Measurements from ENCODE around the gene TESMIN.

Gene TESMIN

DNA sequence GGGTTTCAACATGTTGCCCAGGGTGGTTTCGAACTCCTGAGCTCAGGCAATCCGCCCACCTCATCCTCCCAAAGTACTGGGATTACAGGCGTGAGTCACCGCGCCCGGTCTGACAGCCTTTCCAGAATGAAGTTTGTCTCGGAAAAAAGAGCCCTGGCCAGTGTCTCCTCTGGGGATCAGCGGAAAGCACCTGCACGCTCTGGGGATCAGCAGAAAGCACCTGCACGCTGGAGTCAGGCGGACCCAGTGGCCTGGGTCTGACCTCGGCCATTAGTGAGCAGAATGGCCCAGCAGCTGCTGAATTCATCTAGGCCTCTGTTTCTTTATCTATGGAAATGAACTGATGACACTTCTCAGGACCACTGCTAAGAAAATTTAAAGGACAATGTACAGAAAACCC, 10.5 kb upstream of the TESMIN start:
- no peak for DNase-seq

DNA sequence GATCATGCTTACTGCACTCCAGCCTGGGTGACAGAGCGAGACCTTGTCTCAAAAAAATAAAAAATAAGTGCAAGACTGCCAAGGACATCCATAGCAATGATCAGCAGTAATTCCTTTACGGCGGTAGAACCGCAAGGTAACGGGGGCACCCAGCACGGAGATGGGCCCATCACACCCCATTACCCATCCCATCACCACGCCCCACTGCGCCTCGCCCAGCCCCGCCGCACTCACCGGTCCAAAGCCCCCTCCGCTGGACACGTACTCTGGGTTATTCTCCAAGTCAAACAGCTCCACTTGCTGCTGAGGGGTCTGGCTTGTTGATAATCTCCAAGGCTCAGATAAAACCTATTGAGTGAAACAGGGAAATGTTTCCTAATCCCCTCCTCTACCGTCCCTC, 8.7 kb upstream of the TESMIN start:
- no peak for DNase-seq

DNA sequence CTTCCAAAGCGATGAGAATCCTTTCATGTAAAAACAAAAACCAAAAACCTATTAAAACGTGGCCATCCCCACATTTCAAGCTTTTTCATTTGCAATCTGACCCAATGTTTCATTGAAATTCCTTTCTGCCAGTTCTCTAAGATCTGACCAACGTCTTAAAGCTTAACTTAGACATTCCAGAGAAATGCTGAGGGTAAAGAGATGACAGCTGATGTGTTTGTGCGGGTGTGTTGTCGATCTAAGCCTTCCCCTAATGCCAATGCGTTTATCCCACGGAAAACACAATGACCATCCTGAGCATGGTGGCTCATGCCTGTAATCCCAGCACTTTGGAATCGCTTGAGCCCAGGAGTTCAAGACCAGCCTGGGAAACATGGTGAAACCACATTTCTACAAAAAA, 6.4 kb upstream of the TESMIN start:
- no peak for DNase-seq

DNA sequence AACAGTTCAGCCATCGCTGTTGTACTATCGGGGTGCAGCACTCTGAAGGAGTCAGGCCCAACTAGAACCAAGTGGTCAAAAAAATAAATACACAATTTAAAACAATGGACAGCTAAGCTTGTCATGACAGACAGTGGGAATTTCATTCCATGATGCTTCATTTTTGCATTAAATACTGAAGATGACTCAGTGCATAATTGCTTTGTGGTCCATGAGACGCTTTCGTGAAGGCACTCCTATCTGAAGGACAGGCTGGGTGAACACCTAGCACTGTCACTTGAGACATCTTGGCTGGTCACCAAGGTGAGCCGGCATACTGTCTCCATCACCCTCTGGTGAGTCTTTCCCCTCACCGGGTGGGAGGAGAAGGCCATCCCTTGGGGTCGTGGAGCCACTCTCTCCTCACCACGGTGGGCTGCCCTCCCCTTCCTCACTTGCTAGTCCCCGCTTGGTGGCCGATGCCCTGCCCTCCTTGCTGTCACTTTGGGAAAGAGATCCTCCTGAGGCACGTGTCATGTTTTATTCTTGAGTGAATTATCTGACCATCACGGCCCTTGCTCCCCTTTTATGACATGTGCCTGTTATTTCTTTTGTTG, 4.9 kb upstream of the TESMIN start:
- no peak for DNase-seq

DNA sequence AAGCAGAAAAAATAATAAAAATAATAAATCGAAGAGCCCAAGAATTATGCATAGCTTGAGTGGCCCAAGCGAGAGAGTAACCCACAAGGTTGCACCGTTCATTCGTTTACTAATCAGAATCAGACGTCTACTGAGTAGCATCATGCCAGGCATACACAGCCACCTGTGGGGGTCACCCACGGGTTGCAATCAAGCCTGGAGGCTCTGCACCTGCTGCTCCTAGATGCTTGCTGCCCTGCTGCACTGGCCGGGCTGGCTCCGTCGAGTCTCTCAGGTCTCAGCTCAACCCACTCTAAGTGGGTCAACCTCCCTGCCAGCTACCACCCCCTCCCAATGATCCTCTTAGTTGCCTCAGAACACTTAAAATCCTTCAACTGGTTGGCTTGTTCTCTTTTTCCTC, 2.0 kb upstream of the TESMIN start:
- DNase-seq: no peak

DNA sequence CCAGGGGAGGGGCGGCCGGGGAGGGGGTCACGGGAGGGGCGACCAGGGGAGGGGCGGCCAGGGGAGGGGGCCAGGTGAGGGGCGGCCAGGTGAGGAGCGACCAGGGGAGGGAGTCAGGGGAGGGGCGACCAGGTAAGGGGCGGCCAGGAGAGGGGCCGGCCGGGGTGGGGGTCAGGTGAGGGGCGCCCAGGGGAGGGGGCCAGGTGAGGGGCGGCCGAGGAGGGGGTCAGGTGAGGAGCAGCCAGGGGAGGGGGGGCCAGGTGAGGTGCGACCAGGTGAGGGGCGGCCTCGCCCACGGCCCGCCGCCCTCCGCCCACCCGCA, 355 bp downstream of the TESMIN start:
- DNase-seq: no peak

DNA sequence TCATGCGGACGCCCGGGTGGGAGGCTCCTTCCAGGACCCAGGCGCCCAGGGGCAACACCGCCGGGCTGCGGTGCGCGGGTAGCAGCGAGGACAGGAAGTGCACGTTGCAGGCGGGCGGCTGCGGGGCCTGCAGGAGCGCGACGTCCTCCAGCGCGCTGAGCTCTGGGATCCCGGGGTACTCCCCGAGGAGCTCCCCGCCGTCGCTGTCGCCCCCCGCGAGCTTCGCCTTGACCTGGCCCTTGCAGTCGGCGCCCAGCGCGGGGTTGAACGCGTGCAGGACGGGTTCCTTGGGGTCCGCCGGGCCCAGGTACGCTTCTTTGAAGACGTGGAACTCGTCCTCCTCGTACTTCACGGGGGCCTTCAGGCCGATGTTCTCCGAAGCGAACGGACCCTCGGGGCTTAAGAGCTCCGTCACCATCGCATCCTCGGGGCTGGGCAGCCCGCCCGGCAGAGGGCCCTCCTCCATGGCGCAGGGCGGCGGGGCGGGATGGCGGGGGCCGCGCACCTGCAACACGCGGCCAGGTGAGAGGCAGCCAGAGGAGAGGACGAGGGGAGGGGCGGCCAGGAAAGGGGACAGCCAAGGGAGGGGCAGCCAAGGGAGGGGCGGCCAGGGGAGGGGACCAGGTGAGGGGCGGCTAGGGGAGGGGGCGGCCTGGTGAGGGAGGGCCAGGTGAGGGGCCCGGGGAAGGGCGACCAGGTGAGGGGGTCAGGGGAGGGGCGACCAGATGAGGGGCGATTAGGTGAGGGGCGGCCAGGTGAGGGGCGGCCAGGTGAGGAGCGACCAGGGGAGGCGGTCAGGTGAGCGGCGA, 921 bp downstream of the TESMIN start:
- no peak for DNase-seq

DNA sequence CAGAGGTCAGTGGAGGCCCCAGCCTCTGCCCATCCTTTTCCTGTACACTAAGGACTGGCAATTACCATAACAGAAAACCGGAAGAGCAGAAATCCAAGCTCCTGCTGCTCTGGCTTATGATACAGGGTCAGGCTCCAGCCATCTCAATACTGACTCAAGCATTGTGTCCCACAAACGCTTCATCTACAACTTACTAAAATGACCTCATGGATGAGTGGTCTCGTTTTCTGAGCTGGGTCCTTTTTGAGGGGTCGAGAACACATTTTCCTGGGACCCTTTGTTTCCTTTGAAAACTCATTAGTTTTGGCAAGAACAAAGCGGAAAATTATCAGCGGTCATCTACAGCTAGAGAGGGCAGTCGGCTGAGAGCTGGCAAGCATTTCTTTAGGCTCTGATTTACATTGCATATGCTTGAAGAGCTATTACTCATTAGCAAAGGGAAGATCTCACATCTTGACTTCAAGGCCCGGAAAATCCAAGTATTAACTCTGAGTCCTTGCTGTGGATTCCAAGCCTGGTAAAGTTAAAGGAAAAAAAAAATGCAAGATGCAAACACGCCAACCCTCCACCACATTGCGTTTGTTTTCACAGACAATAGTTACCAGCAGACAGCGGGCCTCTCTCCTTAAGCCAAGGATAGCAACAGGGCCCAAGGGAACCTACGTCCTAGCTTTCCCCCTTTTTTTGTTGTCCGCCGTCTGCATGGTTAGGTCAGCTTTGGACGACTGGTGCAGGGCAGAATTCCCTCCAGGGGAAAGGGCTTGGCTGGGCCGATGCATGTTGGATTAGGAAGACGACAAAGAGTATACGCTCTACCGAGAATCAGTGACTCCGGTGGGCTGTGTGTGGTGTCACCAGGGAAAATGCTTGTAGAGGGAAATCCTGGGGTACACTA, 1.8 kb downstream of the TESMIN start:
- DNase-seq: no peak

DNA sequence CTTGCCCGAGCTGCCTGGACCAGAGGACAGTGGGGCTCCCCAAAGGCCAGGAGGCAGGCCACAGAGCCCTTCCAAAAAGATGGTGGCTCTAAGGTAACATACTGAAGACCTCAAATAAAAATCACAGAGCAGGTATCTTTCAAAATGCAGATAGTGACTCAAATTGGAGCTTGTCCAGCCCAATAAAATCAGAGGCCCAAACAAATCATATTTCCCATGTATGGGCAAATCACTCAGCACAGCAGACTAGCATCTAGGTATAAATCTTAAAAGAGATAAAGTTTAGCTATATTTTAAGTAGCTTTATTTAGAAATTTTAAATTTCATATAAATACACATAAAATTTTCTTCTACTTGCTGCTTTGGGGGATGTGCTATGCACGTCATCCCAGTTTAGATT, 3.3 kb downstream of the TESMIN start:
- DNase-seq: no peak

DNA sequence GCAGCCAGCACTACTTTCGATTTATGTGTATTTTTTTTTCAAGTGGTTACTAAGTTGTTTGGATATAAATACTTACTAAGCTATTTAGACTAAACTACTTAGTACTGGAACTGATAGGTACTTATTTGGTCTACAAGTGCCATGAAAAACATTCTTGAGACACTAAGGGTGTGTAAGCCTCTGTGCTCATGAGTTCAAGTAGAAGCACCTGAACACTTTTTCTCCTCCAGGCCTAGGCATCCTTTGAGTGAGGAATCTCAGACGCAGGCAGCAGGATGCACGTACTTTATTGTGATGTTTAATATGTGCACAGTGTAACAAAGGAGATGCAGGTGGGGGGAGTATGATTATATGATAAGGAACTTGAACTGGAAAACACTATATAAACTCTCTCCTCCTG, 7.8 kb downstream of the TESMIN start:
- DNase-seq: no peak

DNA sequence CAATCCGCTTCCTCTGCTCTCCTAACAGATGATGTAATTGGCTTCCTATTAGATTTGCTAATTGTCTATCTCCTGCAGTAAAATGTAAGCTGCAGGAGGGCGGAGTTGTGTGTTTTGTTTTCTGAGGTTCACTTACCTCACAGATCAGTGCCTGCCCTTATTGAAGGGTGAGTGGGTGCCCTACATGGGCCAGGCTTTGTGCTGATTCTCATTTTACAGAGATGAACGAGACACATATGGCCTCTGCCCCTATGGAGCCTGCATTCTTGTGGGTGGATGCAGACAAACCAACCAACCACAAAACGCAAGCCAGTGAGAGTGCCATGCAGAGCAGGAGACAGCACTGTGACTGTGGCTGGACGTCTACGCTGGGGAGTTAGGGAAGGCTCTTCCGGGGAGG, 9.9 kb downstream of the TESMIN start:
- no peak for DNase-seq

DNA sequence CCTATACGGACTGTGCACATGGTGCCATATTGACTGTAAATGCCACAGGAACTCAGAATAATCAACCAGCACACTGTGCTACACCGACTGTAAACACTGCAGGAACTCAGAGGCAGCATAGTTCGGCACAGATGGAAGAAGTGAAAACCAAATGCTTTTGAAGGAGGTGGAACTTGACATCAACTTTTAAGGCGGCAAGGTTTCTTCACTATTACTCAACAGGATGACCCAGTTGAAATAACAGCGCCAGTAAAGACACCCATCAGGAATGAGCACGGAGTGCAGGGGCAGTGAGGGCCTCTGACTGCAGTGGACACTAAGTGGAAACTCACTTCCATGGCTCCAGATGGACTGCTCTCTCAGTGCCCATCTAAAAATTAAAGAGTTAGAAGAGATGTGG, 15.7 kb downstream of the TESMIN start:
- DNase-seq: no peak

DNA sequence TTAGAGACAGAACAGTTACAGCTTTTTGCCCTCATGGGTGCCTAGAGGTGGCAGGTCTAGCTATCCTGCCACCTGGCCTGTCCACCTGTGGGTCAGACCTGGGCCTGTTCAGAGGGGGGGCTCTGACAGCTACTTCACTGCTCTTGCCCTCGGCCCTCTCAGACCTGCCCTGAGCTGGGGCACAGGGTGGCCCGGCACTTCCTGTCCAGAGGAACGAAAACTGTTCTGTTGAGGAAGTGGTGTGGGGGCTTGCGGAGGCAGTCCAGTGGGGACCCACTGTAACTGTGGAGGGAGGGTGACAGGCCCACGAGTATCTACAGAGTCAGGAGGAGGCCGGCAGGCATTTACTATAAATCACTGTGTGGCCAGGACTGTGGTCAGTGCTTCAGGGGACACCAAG, 16.2 kb downstream of the TESMIN start:
- DNase-seq: no peak

DNA sequence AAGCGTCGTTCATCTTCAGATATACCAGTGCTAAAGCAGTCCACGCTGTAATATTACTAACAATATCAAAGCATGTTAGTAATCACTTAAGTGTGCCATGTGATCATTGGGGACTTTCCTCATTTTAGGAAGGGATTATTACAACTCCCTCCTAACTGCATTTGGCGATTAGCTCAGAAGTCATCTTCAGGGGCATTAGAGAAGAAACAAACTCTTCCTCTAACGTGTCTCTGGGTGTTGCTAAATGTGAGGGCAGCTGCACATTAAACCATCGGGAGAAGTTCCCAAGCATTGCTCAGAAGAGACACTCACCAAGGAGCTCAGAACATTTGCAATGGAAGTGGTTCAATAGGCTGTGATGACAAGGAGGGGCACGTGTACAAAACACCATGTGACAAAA, 17.2 kb downstream of the TESMIN start:
- DNase-seq: no peak

DNA sequence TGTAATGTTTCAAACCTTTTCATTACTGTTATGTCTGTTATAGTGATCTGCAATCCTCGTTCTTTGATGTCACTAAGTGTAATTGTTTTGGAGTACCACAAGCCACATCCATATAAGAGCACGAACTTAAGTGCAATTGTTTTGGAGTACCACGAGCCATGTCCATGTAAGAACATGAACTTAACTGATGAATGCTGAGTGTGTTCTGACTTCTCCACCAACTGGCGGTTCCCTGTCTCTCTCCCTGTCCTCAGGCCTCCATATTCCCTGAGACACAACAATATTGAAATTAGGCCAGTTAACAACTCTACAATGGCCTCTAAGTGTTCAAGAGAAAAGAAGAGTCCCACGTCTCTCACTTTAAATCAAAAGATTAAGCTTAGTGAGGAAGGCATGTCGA, 23.5 kb downstream of the TESMIN start:
- DNase-seq: no peak

DNA sequence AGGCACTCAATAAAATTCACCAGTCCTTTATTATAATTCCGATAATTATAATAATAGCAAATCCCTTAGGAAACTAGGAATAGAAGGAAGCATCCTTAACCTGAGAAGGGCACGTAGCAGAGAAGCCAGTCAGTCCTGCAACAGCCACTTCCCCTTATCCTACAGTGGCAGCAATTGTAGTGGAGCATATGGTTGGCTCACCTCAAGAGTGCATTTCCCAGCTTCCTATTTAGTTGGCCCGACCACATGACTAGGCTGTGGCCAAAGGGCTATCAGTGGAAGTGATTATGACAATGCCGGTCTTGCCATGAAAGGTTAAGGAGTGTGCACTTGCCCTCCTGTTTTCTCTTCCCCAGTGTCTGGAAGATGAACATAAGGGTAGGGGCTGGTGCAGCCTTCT, 27.0 kb downstream of the TESMIN start:
- no peak for DNase-seq

DNA sequence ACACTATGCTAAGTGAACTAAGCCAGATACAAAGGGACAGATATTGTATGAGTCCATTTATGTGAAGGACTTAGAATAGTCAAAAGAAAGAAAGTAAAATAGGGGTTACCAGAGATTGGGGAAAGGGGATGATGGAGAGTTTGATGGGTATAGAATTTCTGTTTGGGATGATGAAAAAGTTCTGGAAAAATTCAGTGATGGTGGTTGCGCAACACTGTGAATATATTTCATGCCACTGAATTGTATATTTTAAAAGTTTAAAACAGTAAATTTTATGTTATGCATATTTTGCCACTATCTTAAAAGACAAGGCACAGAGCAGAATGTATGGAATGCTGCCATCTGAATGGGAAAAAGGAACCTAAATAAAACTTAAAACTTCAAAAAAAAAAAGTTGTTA, 29.2 kb downstream of the TESMIN start:
- DNase-seq: no peak

DNA sequence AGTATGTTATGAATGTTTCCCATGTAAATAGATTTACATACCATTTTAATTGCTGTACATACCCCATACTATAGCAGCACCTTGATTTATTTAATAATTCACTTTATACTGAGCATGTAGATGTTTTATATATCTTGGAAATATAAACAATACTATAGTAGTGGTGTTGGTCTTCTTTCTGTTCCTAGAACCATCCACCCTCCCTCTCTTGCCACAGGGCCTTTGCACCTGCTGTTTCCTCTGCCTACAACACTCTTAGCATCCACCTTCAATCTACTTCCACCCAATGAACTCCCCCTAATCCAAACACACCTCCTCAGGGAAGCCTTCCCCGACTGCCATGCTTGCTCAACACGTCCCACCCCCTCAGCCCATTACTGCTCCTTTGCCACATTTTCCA, 30.2 kb downstream of the TESMIN start:
- no peak for DNase-seq

DNA sequence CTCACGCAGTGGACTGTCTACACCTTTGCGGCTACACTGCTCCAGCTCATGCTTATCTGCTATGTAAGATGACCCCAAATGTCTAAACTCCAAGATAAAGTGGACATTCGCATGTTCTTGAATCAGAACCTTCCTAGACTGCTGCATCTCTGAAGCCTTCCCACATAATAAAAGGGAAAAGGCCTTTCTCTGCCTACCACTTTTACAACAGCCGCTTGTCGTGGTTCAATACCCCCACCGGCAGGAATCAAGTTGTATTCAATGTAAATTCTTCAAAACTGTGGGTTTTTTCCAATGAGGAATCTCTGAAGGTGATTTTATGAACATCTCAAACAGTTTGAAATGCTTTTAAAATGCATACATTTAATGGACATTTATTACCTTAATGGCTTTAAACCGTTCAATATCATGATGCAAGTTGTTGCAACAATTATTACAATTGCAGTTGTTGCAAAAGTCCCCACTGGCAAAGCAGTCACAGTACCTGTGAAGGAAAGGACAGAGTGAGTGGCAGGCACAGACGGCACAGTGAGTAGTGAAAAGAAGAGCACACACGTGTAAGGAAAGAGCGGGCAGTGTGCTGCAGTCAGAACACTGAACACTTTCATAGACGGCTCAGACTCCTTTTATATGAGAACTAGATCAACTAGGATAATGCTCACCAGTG, 35.7 kb downstream of the TESMIN start:
- DNase-seq: no peak

DNA sequence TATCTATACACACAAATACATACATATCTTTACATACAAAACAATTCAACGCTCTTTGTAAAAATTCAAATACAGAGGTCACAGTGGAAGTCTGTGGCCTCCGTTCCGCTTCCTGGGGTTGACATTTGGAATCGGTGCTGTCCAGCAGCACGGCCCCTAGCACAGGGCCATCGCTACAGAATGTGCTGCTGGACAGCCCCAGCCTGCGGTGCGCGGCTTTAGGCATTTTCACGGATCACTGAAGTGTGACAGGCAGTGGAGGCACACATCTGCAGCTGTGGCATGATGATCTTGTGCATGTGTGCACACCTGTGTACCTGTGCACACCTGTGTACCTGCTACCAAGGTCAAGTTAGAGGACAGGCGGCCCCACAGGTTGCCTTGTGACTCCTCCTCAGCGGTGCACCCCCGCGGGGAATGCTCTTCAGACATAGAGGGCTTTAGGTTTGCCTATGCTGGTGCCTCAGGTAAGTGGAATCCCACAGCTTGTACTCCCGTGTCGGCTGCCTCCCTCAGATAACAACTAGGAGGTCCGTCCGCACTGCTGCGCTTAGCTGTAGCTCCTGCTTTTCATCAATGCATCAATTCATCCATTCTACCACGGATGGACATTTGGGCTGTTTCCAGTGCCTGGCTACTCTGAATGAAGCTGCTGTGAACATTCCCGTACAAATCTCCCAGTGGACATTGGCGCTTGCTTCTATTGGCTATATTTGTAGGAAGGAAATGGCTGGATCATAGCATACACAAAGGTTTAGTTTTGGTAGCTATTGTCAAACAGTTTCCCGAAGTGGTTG, 37.1 kb downstream of the TESMIN start:
- no peak for DNase-seq

DNA sequence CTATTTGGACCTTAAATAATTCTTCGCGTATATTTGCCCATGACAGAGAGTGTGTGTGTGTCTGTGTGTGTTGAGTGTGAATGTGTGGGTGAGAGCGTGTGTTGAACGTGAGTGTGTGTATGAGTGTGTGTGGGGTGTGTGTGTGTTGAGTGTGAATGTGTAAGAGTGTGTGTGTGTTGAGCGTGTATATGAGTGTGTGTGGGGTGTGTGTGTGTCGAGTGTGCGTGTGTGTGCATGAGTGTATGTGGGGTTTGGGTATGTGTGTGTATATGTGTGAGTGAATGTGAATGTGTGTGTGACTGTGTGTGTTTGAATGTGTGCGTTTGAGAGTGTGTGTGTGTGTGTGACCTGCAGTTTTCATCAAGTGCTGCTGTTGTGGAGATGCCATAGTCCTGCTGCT, 40.2 kb downstream of the TESMIN start:
- DNase-seq: no peak

DNA sequence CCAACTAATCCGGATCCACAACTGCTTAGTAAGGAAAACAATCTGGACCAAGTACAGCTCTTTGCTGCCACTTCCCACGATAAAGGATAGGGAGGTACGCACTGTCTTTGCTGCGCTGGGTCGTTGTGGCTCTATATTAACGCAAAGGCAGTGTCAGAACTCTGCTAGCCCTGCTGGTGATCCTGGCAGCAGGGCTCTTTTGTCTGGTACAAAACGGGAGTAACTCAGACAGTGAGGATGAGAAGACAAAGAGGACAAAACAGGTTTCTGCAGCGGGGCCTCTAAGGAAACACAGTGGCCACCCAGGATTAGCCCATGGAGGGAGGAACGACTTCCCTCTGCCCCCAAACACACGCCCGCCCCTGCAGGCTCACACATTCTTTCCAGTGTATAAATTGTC, 40.9 kb downstream of the TESMIN start:
- DNase-seq: no peak

DNA sequence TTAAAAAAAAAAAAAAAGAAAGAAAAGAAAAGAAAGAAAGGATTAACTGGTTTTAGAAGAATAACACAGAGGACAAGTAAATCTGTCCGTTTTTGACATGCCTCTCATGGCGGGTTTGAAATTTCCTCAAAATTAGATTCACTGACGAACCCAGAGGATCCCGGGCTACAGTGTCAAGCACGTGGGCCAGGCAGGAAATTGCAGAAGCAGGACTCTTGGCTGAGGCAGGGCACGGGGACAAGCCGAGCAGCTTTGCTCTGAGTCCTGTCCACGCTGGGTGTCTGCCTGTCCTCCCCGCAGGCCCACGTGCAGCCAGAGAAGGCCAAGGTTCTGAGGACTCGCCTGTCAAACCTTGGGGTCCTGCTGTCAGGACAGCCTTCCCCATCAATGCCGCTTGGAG, 42.3 kb downstream of the TESMIN start:
- no peak for DNase-seq
